RWPE2 (cell line): Measurements from ENCODE around the gene KCNAB1.
A peak's percentile ranks its signal among the peaks of the same experiment; 100 is the strongest.

ENCODE experiments used
- ATAC-seq: fragments of 200-7000 bp; cut with Tn5 transposase; 3 replicates; pipeline ENCODE4 v1.9.1; 2021; ENCODE audit warnings: low read depth
- DNase-seq: peaks from one replicate; pipeline ENCODE4 v3.0.0-alpha.2; 2020; ENCODE audit warnings: low spot score
- H3K27ac ChIP-seq: fragments of 450-650 bp; 2 replicates; pipeline ENCODE4 v1.5.1; 2017; ENCODE audit warnings: mild to moderate bottlenecking; ENCODE audit not compliant: poor library complexity, severe bottlenecking
- H3K27me3 ChIP-seq: fragments of 250-450 bp; sonication (Bioruptor Pico); 2 replicates; pipeline ENCODE4 v1.5.1; 2021; ENCODE audit warnings: mild to moderate bottlenecking, moderate library complexity; ENCODE audit not compliant: insufficient read depth, poor library complexity, severe bottlenecking
- H3K36me3 ChIP-seq: fragments of 250-450 bp; sonication (Bioruptor Pico); 2 replicates; pipeline ENCODE4 v1.5.1; 2020; ENCODE audit warnings: low read depth, mild to moderate bottlenecking, moderate library complexity
- H3K4me1 ChIP-seq: fragments of 250-450 bp; sonication (Bioruptor Pico); 2 replicates; pipeline ENCODE4 v1.5.1; 2021; ENCODE audit warnings: mild to moderate bottlenecking, moderate library complexity; ENCODE audit not compliant: insufficient read depth, poor library complexity, severe bottlenecking
- H3K4me3 ChIP-seq: fragments of 250-450 bp; sonication (Bioruptor Pico); 2 replicates; pipeline ENCODE4 v1.5.1; 2021; ENCODE audit warnings: mild to moderate bottlenecking, moderate library complexity; ENCODE audit not compliant: severe bottlenecking
- H3K9me3 ChIP-seq: fragments of 250-450 bp; sonication (Bioruptor Pico); 2 replicates; pipeline ENCODE4 v1.5.1; 2021; ENCODE audit warnings: mild to moderate bottlenecking, moderate library complexity; ENCODE audit not compliant: severe bottlenecking
- CTCF ChIP-seq: fragments of 450-650 bp; IDR thresholded peaks from one replicate; pipeline ENCODE4 v1.5.1; 2017; ENCODE audit warnings: mild to moderate bottlenecking, moderate library complexity; ENCODE audit not compliant: poor library complexity, severe bottlenecking

Gene KCNAB1

GRCh38 chr3:156433138-156433537 is 312.8 kb downstream of the KCNAB1 start:
- Histone ChIP-seq H3K4me1 (no peaks in the 10 kb centered on the region), H3K27me3 (no peaks in the 10 kb centered on the region), H3K4me3 (no peak overlapping the region), H3K9me3 (no peaks in the 10 kb centered on the region), H3K36me3 (no peaks in the 10 kb centered on the region), H3K27ac (peak overlapping the region; percentile 7)
- no peak for TF ChIP-seq CTCF
- DNase-seq (no peak), ATAC-seq (peak; percentile 43; the same call in 1 of the 3 replicates)

GRCh38 chr3:156433910-156434309 is 313.5 kb downstream of the KCNAB1 start:
- H3K27me3 ChIP-seq, result no peaks in the 10 kb centered on the region
- no peak for TF ChIP-seq CTCF
- no peaks in the 10 kb centered on the region for H3K36me3 ChIP-seq
- ATAC-seq (no peak), DNase-seq (no peak)
- H3K9me3 ChIP-seq, result no peaks in the 10 kb centered on the region
- H3K4me1 ChIP-seq, result no peaks in the 10 kb centered on the region
- no peak overlapping the region for H3K4me3 ChIP-seq
- H3K27ac ChIP-seq, result peak overlapping the region; percentile 7

GRCh38 chr3:156434921-156435320 is 314.5 kb downstream of the KCNAB1 start:
- no peaks in the 10 kb centered on the region for H3K9me3 ChIP-seq
- H3K27me3 ChIP-seq, result no peaks in the 10 kb centered on the region
- H3K4me3 ChIP-seq, result no peak overlapping the region
- TF ChIP-seq CTCF, result no peak
- no peaks in the 10 kb centered on the region for H3K4me1 ChIP-seq
- H3K27ac ChIP-seq, result no peak overlapping the region
- no peak for ATAC-seq
- H3K36me3 ChIP-seq, result no peaks in the 10 kb centered on the region
- DNase-seq, result no peak

- Histone ChIP-seq H3K9me3 (no peaks in the 10 kb centered on the region), H3K4me3 (no peak overlapping the region), H3K27me3 (peaks cover 9% of the 10 kb centered on the region), H3K27ac (no peak overlapping the region), H3K36me3 (no peaks in the 10 kb centered on the region), H3K4me1 (no peaks in the 10 kb centered on the region)
- ATAC-seq (no peak), DNase-seq (no peak)
- TF ChIP-seq CTCF, result no peak
These were observed 322.7 kb downstream of the KCNAB1 start for GRCh38 chr3:156443079-156443478.

- peaks cover 9% of the 10 kb centered on the region for H3K27me3 ChIP-seq
- no peak overlapping the region for H3K27ac ChIP-seq
- no peak for DNase-seq
- no peaks in the 10 kb centered on the region for H3K4me1 ChIP-seq
- no peak for ATAC-seq
- TF ChIP-seq CTCF, result no peak
- no peaks in the 10 kb centered on the region for H3K9me3 ChIP-seq
- no peaks in the 10 kb centered on the region for H3K36me3 ChIP-seq
- no peak overlapping the region for H3K4me3 ChIP-seq
These were observed 325.0 kb downstream of the KCNAB1 start for GRCh38 chr3:156445117-156446090.
